Fibroblast of lung (primary cell): ENCODE measurements around the gene ETFA. TPM values are rescaled to one million over a fixed set of nuclear protein-coding genes. Genes with fewer than 3 reads are reported as not detected.

Experiments used
- DNase-seq, 2 donors: peaks; one replicate each; pipeline versions ENCODE4 v3.0.0 to v3.0.0-alpha.2; 2010; ENCODE audit warnings: low read depth in 2 of 2
- H2AFZ ChIP-seq: 2 replicates; pipeline ENCODE4 v1.5.1; 2012; ENCODE audit warnings: low read length, control low read depth, inconsistent platforms
- H3K27ac ChIP-seq: 2 replicates; pipeline ENCODE4 v1.5.1; 2011; ENCODE audit warnings: low read length, control low read depth; ENCODE audit not compliant: insufficient read depth
- H3K27me3 ChIP-seq: 2 replicates; pipeline ENCODE4 v1.5.1; 2011; ENCODE audit warnings: mild to moderate bottlenecking, low read length; ENCODE audit not compliant: control insufficient read depth, insufficient read depth
- H3K36me3 ChIP-seq: 2 replicates; pipeline ENCODE4 v1.5.1; 2011; ENCODE audit warnings: low read length; ENCODE audit not compliant: control insufficient read depth, insufficient read depth
- H3K4me1 ChIP-seq: 2 replicates; pipeline ENCODE4 v1.5.1; 2011; ENCODE audit warnings: low read length; ENCODE audit not compliant: control insufficient read depth, insufficient read depth; ENCODE audit errors: extremely low read depth
- H3K4me2 ChIP-seq: 2 replicates; pipeline ENCODE4 v1.5.1; 2011; ENCODE audit warnings: low read length, control low read depth; ENCODE audit not compliant: insufficient read depth; ENCODE audit errors: extremely low read depth
- H3K4me3 ChIP-seq, 4 experiments: fragments of 200-600 bp in 1 of 4; sonication (generic) in 1 of 4; replicated peaks in 1 of 4; 2 replicates each; pipeline ENCODE4 v1.5.1; 2011 to 2016; ENCODE audit warnings: low read length in 4 of 4, low read depth in 3 of 4, mild to moderate bottlenecking in 3 of 4, control low read depth in 2 of 4, inconsistent platforms in 1 of 4, mixed read lengths in 1 of 4; ENCODE audit not compliant: insufficient read depth in 1 of 4; ENCODE audit errors: control extremely low read depth in 1 of 4
- H3K79me2 ChIP-seq: 2 replicates; pipeline ENCODE4 v1.5.1; 2012; ENCODE audit warnings: mild to moderate bottlenecking, low read length, inconsistent platforms; ENCODE audit not compliant: control insufficient read depth, insufficient read depth
- H3K9ac ChIP-seq: 2 replicates; pipeline ENCODE4 v1.5.1; 2011; ENCODE audit warnings: mild to moderate bottlenecking, low read length, control low read depth; ENCODE audit not compliant: insufficient read depth
- H3K9me3 ChIP-seq: 2 replicates; pipeline ENCODE4 v1.5.1; 2012; ENCODE audit warnings: low read depth, low read length; ENCODE audit not compliant: control insufficient read depth, insufficient read depth
- H4K20me1 ChIP-seq: 2 replicates; pipeline ENCODE4 v1.5.1; 2011; ENCODE audit warnings: low read length; ENCODE audit not compliant: control insufficient read depth, insufficient read depth; ENCODE audit errors: extremely low read depth
- EZH2 ChIP-seq: IDR thresholded peaks from 2 replicates; pipeline ENCODE4 v1.5.1; 2012; ENCODE audit warnings: low read length, control low read depth, mild to moderate bottlenecking; ENCODE audit errors: missing control alignments
- polyA plus RNA-seq, 2 donors: library from polyadenylated mRNA; depleted of rRNA in 1 of 2; stranded (reverse) in 1 of 2; unstranded in 1 of 2; fragments of >200 nt; gene quantifications; 2 replicates each; pipeline ENCODE4 v1.2.1, GENCODE V29; 2011 to 2012; ENCODE audit warnings: missing spikeins in 1 of 2
- total RNA-seq: library from RNA; depleted of rRNA; stranded (reverse); fragments of >200 nt; gene quantifications from 2 replicates; pipeline ENCODE4 v1.2.1, GENCODE V29; 2014
- TF ChIP-seq, protein P1 (sequence below), 2 donors: IDR thresholded peaks in 1 of 2; conservative IDR thresholded peaks in 1 of 2; 1 replicate in 1 of 2; 2 replicates in 1 of 2; pipeline ENCODE4 v1.5.1; 2011 to 2012; ENCODE audit warnings: low read length in 2 of 2, control low read depth in 1 of 2, inconsistent platforms in 1 of 2, low read depth in 1 of 2, mild to moderate bottlenecking in 1 of 2

The ETFA gene
- total and polyA plus RNA-seq, 2 donors (not counting 1 experiment from before 2014, with no cell fraction given): 129 to 161 TPM

- no peak for TF ChIP-seq EZH2
- TF ChIP-seq, protein P1, sequence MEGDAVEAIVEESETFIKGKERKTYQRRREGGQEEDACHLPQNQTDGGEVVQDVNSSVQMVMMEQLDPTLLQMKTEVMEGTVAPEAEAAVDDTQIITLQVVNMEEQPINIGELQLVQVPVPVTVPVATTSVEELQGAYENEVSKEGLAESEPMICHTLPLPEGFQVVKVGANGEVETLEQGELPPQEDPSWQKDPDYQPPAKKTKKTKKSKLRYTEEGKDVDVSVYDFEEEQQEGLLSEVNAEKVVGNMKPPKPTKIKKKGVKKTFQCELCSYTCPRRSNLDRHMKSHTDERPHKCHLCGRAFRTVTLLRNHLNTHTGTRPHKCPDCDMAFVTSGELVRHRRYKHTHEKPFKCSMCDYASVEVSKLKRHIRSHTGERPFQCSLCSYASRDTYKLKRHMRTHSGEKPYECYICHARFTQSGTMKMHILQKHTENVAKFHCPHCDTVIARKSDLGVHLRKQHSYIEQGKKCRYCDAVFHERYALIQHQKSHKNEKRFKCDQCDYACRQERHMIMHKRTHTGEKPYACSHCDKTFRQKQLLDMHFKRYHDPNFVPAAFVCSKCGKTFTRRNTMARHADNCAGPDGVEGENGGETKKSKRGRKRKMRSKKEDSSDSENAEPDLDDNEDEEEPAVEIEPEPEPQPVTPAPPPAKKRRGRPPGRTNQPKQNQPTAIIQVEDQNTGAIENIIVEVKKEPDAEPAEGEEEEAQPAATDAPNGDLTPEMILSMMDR (conservative IDR thresholded peaks at IDR 0.05 in 1 of 2, IDR thresholded peaks at IDR 0.05 in 1 of 2; ENCODE audit: low read depth in 1 of 2, low read length in 2 of 2): peak; percentile 61 to 71
- Histone ChIP-seq H3K4me2 (peak overlapping the region; percentile 38), H3K79me2 (no peaks in the 10 kb centered on the region), H3K4me3 (no peak overlapping the region), H3K9ac (no peak overlapping the region), H4K20me1 (no peaks in the 10 kb centered on the region), H2AFZ (peak overlapping the region; percentile 9), H3K9me3 (no peaks in the 10 kb centered on the region), H3K27me3 (no peaks in the 10 kb centered on the region), H3K4me1 (peaks cover 9% of the 10 kb centered on the region), H3K36me3 (no peaks in the 10 kb centered on the region), H3K27ac (peak overlapping the region; percentile 15)
- DNase-seq: peak; percentile 65 to 81
Observed at GRCh38 chr15:76185716-76186115, 125.6 kb downstream of the ETFA start.

GRCh38 chr15:76184650-76185035, 126.6 kb downstream of the ETFA start:
- H2AFZ ChIP-seq: no peak overlapping the region
- peaks cover 9% of the 10 kb centered on the region for H3K4me1 ChIP-seq
- H3K36me3 ChIP-seq: no peaks in the 10 kb centered on the region
- DNase-seq: no peak
- TF ChIP-seq, protein P1 (conservative IDR thresholded peaks at IDR 0.05 in 1 of 2, IDR thresholded peaks at IDR 0.05 in 1 of 2; ENCODE audit: low read depth in 1 of 2, low read length in 2 of 2): no peak
- TF ChIP-seq EZH2: no peak
- H3K27ac ChIP-seq: no peak overlapping the region
- no peak overlapping the region for H3K4me3 ChIP-seq
- H3K4me2 ChIP-seq: no peak overlapping the region
- H4K20me1 ChIP-seq: no peaks in the 10 kb centered on the region
- no peaks in the 10 kb centered on the region for H3K27me3 ChIP-seq
- H3K79me2 ChIP-seq: no peaks in the 10 kb centered on the region
- H3K9me3 ChIP-seq: no peaks in the 10 kb centered on the region
- no peak overlapping the region for H3K9ac ChIP-seq

GRCh38 chr15:76183930-76184649, 127.2 kb downstream of the ETFA start:
- Histone ChIP-seq H3K36me3 (no peaks in the 10 kb centered on the region), H3K4me3 (no peak overlapping the region), H3K9me3 (no peaks in the 10 kb centered on the region), H3K27ac (no peak overlapping the region), H3K4me2 (no peak overlapping the region), H4K20me1 (no peaks in the 10 kb centered on the region), H3K9ac (no peak overlapping the region), H3K79me2 (no peaks in the 10 kb centered on the region), H3K4me1 (peaks cover 9% of the 10 kb centered on the region), H2AFZ (no peak overlapping the region), H3K27me3 (no peaks in the 10 kb centered on the region)
- no peak for DNase-seq
- no peak for TF ChIP-seq EZH2
- TF ChIP-seq, protein P1 (conservative IDR thresholded peaks at IDR 0.05 in 1 of 2, IDR thresholded peaks at IDR 0.05 in 1 of 2; ENCODE audit: low read depth in 1 of 2, low read length in 2 of 2): no peak
